ENCODE measurements around the gene NIP7. TPM values are rescaled to one million over a fixed set of nuclear protein-coding genes. Genes with fewer than 3 reads are reported as not detected.

The NIP7 gene
- total and polyA plus RNA-seq, 2 of the 8 experiments (the other 6 are each of a cell fraction or from before 2014, with no cell fraction given) = 14.5 to 52.2 TPM

DNA sequence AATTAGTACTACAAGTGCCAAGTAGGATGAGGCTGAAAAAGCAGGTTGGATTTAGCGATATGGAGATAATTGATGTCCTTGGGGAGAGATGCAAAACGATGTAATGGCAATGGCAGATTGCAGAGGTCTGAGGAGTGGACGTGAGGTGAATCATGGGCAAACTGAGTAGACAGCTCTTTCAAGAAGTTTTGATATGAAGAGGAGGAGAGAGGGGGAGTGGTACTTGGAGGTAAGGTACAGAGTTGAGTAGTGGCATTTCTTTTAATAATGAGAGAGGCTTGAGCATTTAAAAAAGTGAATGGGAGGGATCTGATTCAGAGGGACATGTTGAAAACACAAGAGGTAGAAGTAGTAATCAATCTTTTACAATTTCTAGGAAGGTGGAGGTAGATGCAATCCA, 46.2 kb upstream of the NIP7 start:
- POLR2A ChIA-PET (ENCODE audit: partially characterized antibody) = no interaction called here
- DNase-seq (ENCODE audit: low read depth in 1 of 2, low spot score in 2 of 2) = no peak
- no peak overlapping the region for H3K4ac ChIP-seq (replicated peaks; ENCODE audit: insufficient read length, low read depth, low read length)
- H3K27ac ChIP-seq (ENCODE audit: low read depth, low read length) = no peak overlapping the region
- H3K18ac ChIP-seq (ENCODE audit: extremely low read depth, low read length) = no peak overlapping the region
- H2AFZ ChIP-seq (ENCODE audit: low read length) = no peak overlapping the region
- FAIRE-seq = no peak
- H3K23me2 ChIP-seq (ENCODE audit: low read depth, low read length) = no peaks in the 10 kb centered on the region
- no peak overlapping the region for H3K56ac ChIP-seq (replicated peaks; ENCODE audit: insufficient read length, low read depth, low read length)
- H2BK120ac ChIP-seq (replicated peaks; ENCODE audit: low read depth, low read length) = no peak overlapping the region
- H3K4me1 ChIP-seq (replicated peaks in 1 of 4; ENCODE audit: control insufficient read depth in 3 of 4, insufficient read depth in 4 of 4, low read length in 3 of 4) = no peaks in the 10 kb centered on the region
- H4K5ac ChIP-seq (ENCODE audit: insufficient read length, low read depth, low read length) = no peak overlapping the region
- no peak overlapping the region for H2AK5ac ChIP-seq (ENCODE audit: low read depth, low read length)
- no peaks in the 10 kb centered on the region for H3K79me1 ChIP-seq (ENCODE audit: low read depth, low read length)
- H4K8ac ChIP-seq (ENCODE audit: extremely low read depth, insufficient read depth, low read length) = no peak overlapping the region
- H2BK12ac ChIP-seq (ENCODE audit: low read depth, low read length) = no peak overlapping the region
- no peaks in the 10 kb centered on the region for H3K79me2 ChIP-seq (ENCODE audit: control insufficient read depth in 1 of 2, insufficient read depth in 2 of 2, low read length in 2 of 2)
- H3K23ac ChIP-seq (ENCODE audit: insufficient read length) = no peak overlapping the region
- H4K91ac ChIP-seq (replicated peaks; ENCODE audit: insufficient read length, low read length) = no peak overlapping the region
- no peak overlapping the region for H3K9ac ChIP-seq (replicated peaks in 1 of 4; ENCODE audit: extremely low read depth in 1 of 4, low read depth in 3 of 4, low read length in 3 of 4)
- no peak overlapping the region for H3K14ac ChIP-seq (ENCODE audit: insufficient read length)
- no peak overlapping the region for H3K4me3 ChIP-seq (ENCODE audit: extremely low read depth in 1 of 4, insufficient read depth in 2 of 4, low read depth in 3 of 4, low read length in 4 of 4)
- H3K36me3 ChIP-seq (ENCODE audit: control insufficient read depth in 2 of 4, insufficient read depth in 4 of 4, low read length in 3 of 4) = no peaks in the 10 kb centered on the region
- H3K4me2 ChIP-seq (ENCODE audit: insufficient read depth in 1 of 2, low read depth in 2 of 2, low read length in 2 of 2) = no peak overlapping the region
- 91% methylated on average over 3 of the region's 3 CpGs; no CpG with 5 or more reads in 1 of the 2 experiments for WGBS, 2 experiments (ENCODE audit: extremely low coverage in 1 of 2, insufficient coverage in 1 of 2, insufficient read length in 1 of 2, insufficient replicate concordance in 2 of 2, low coverage in 1 of 2, low lambda C conversion rate in 2 of 2, missing lambda C conversion rate in 1 of 2)
- H2BK5ac ChIP-seq (ENCODE audit: low read depth, low read length) = no peak overlapping the region
- H2BK20ac ChIP-seq (ENCODE audit: low read length) = no peak overlapping the region
- H4K20me1 ChIP-seq (replicated peaks in 1 of 2; ENCODE audit: control insufficient read depth in 1 of 2, insufficient read depth in 2 of 2, low read length in 2 of 2) = no peaks in the 10 kb centered on the region
- CTCF ChIA-PET (ENCODE audit: partially characterized antibody) = no interaction called here
- TF ChIP-seq, protein P1, sequence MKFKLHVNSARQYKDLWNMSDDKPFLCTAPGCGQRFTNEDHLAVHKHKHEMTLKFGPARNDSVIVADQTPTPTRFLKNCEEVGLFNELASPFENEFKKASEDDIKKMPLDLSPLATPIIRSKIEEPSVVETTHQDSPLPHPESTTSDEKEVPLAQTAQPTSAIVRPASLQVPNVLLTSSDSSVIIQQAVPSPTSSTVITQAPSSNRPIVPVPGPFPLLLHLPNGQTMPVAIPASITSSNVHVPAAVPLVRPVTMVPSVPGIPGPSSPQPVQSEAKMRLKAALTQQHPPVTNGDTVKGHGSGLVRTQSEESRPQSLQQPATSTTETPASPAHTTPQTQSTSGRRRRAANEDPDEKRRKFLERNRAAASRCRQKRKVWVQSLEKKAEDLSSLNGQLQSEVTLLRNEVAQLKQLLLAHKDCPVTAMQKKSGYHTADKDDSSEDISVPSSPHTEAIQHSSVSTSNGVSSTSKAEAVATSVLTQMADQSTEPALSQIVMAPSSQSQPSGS (IDR thresholded peaks at IDR 0.05; ENCODE audit: low read length) = no peak
- TF ChIP-seq CBX5 (IDR thresholded peaks at IDR 0.05; ENCODE audit: low read depth, low read length) (no peak), JUND (IDR thresholded peaks at IDR 0.05; ENCODE audit: low read length) (no peak), SUZ12 (IDR thresholded peaks at IDR 0.05; ENCODE audit: low read length) (no peak), GABPA (IDR thresholded peaks at IDR 0.05; ENCODE audit: borderline replicate concordance, insufficient read depth, low read length) (no peak), BRCA1 (IDR thresholded peaks at IDR 0.05; ENCODE audit: low read depth, low read length) (no peak), SP4 (IDR thresholded peaks at IDR 0.05; ENCODE audit: low read length) (no peak)
- no peaks in the 10 kb centered on the region for H3K27me3 ChIP-seq (replicated peaks in 1 of 4; ENCODE audit: control insufficient read depth in 3 of 4, extremely low read depth in 1 of 4, insufficient read depth in 3 of 4, low read length in 3 of 4)
- H3K9me3 ChIP-seq (ENCODE audit: insufficient read depth in 2 of 2, low read depth in 1 of 2, low read length in 1 of 2) = no peaks in the 10 kb centered on the region
- no peak overlapping the region for H2BK15ac ChIP-seq (ENCODE audit: low read length)
